IMR-90 (cell line): ENCODE data around the gene PIP4K2B. TPM values are rescaled to one million over a fixed set of nuclear protein-coding genes. Genes with fewer than 3 reads are reported as not detected.
A peak's percentile ranks its signal among the peaks of the same experiment; 100 is the strongest.

Experiments
- ATAC-seq: fragments of 200-7000 bp; cut with Tn5 transposase; 2 replicates; pipeline ENCODE4 v1.9.1; 2020; ENCODE audit warnings: low read depth, mild to moderate bottlenecking, moderate library complexity
- BruUV-seq: library from RNA; stranded (reverse); fragments of 400-500 nt; replicated peaks from 2 replicates; lab custom pipeline; 2021; lab: Mats Ljungman, UMichigan
- CTCF ChIA-PET: fragments of 300-600 bp; formaldehyde crosslinking; extraction: SDS; loops from one replicate; lab custom pipeline; 2021; ENCODE audit warnings: antibody characterized with exemption; lab: Yijun Ruan, JAX
- POLR2A ChIA-PET: fragments of 300-600 bp; sonication (Branson Sonifier 250); formaldehyde crosslinking; loops from one replicate; lab custom pipeline; 2022; ENCODE audit warnings: antibody characterized with exemption; ENCODE audit not compliant: unreplicated experiment; lab: Charles Lee
- DNase-seq: peaks from one replicate; pipeline ENCODE4 v3.0.0; 2013
- H2AFZ ChIP-seq: replicated peaks from 2 replicates; pipeline ENCODE3; 2013; ENCODE audit warnings: low read length, mild to moderate bottlenecking; ENCODE audit not compliant: poor library complexity
- H2AK5ac ChIP-seq: 2 replicates; pipeline ENCODE4 v1.6.1; 2013; ENCODE audit warnings: low read depth, low read length, inconsistent platforms
- H2AK9ac ChIP-seq: replicated peaks from 2 replicates; pipeline ENCODE3; 2013; ENCODE audit warnings: mild to moderate bottlenecking, low read depth, low read length, moderate library complexity; ENCODE audit not compliant: poor library complexity
- H2BK120ac ChIP-seq: 2 replicates; pipeline ENCODE4 v1.6.1; 2013; ENCODE audit warnings: low read depth, low read length, inconsistent platforms
- H2BK15ac ChIP-seq: 3 replicates; pipeline ENCODE4 v1.6.1; 2013; ENCODE audit warnings: low read depth, low read length, inconsistent platforms
- H2BK20ac ChIP-seq: 2 replicates; pipeline ENCODE4 v1.6.1; 2013; ENCODE audit warnings: low read depth, mild to moderate bottlenecking, inconsistent platforms, low read length, moderate library complexity
- H2BK5ac ChIP-seq: 2 replicates; pipeline ENCODE4 v1.6.1; 2013; ENCODE audit warnings: mild to moderate bottlenecking, low read depth, low read length, inconsistent platforms; ENCODE audit not compliant: poor library complexity, severe bottlenecking
- H3K14ac ChIP-seq: replicated peaks from 2 replicates; pipeline ENCODE4 v1.6.1; 2013; ENCODE audit warnings: low read depth, low read length, inconsistent platforms
- H3K18ac ChIP-seq: 2 replicates; pipeline ENCODE4 v1.6.1; 2013; ENCODE audit warnings: low read depth, low read length, control low read depth
- H3K23ac ChIP-seq: 2 replicates; pipeline ENCODE4 v1.6.1; 2013; ENCODE audit warnings: low read depth, low read length, inconsistent platforms
- H3K27ac ChIP-seq: 2 replicates; pipeline ENCODE4 v1.5.1; 2013; ENCODE audit warnings: mild to moderate bottlenecking, control low read depth, low read length; ENCODE audit not compliant: insufficient read depth
- H3K27me3 ChIP-seq: 2 replicates; pipeline ENCODE4 v1.6.1; 2013; ENCODE audit warnings: low read length; ENCODE audit not compliant: control insufficient read depth, insufficient read depth
- H3K36me3 ChIP-seq: 2 replicates; pipeline ENCODE4 v1.6.1; 2013; ENCODE audit warnings: low read length, mixed read lengths; ENCODE audit not compliant: control insufficient read depth, insufficient read depth
- H3K4ac ChIP-seq: 2 replicates; pipeline ENCODE4 v1.6.1; 2013; ENCODE audit warnings: low read depth, low read length, inconsistent platforms
- H3K4me1 ChIP-seq: 2 replicates; pipeline ENCODE4 v1.6.1; 2013; ENCODE audit warnings: low read length, mixed read lengths; ENCODE audit not compliant: control insufficient read depth, insufficient read depth
- H3K4me2 ChIP-seq: 2 replicates; pipeline ENCODE4 v1.6.1; 2013; ENCODE audit warnings: low read depth, mild to moderate bottlenecking, control low read depth, low read length, moderate library complexity
- H3K4me3 ChIP-seq: 2 replicates; pipeline ENCODE4 v1.5.1; 2013; ENCODE audit warnings: low read depth, mild to moderate bottlenecking, control low read depth, low read length, moderate library complexity; ENCODE audit not compliant: insufficient read depth
- H3K56ac ChIP-seq: 2 replicates; pipeline ENCODE4 v1.6.1; 2013; ENCODE audit warnings: low read length, inconsistent platforms; ENCODE audit not compliant: insufficient read depth; ENCODE audit errors: extremely low read depth
- H3K79me1 ChIP-seq, 2 experiments: 2 replicates each; pipeline ENCODE4 v1.6.1; 2013; ENCODE audit warnings: low read length in 2 of 2, inconsistent platforms in 1 of 2, low read depth in 1 of 2
- H3K9ac ChIP-seq: 2 replicates; pipeline ENCODE4 v1.6.1; 2013; ENCODE audit warnings: low read depth, low read length, control low read depth
- H3K9me1 ChIP-seq: 2 replicates; pipeline ENCODE4 v1.6.1; 2013; ENCODE audit warnings: low read length, inconsistent platforms; ENCODE audit not compliant: insufficient read depth
- H3K9me3 ChIP-seq: 2 replicates; pipeline ENCODE4 v1.6.1; 2013; ENCODE audit warnings: low read length; ENCODE audit not compliant: control insufficient read depth, insufficient read depth
- H4K20me1 ChIP-seq: 2 replicates; pipeline ENCODE4 v1.6.1; 2013; ENCODE audit warnings: low read length, inconsistent platforms; ENCODE audit not compliant: insufficient read depth
- H4K5ac ChIP-seq: 2 replicates; pipeline ENCODE4 v1.6.1; 2013; ENCODE audit warnings: mild to moderate bottlenecking, low read depth, low read length, control low read depth
- H4K8ac ChIP-seq, 2 experiments: 2 replicates each; pipeline ENCODE4 v1.6.1; 2013; ENCODE audit warnings: low read depth in 2 of 2, low read length in 2 of 2, control low read depth in 1 of 2, inconsistent platforms in 1 of 2
- H4K91ac ChIP-seq: 2 replicates; pipeline ENCODE4 v1.6.1; 2013; ENCODE audit warnings: low read depth, low read length, inconsistent platforms; ENCODE audit not compliant: insufficient read depth
- CEBPB ChIP-seq: IDR thresholded peaks from 2 replicates; pipeline ENCODE4 v1.6.1; 2012; ENCODE audit warnings: low read depth, low read length, improper control_type of control experiment
- CHD1 ChIP-seq: IDR thresholded peaks from 2 replicates; pipeline ENCODE4 v1.6.1; 2012; ENCODE audit warnings: low read depth, low read length, improper control_type of control experiment
- FOS ChIP-seq: fragments of 150-350 bp; IDR thresholded peaks from 2 replicates; pipeline ENCODE4 v1.6.1; 2016; ENCODE audit warnings: low read depth, low read length
- MAFK ChIP-seq: IDR thresholded peaks from 2 replicates; pipeline ENCODE4 v1.6.1; 2012; ENCODE audit warnings: low read depth, low read length, improper control_type of control experiment
- MAZ ChIP-seq: IDR thresholded peaks from 2 replicates; pipeline ENCODE4 v1.6.1; 2012; ENCODE audit warnings: low read depth, mild to moderate bottlenecking, low read length, improper control_type of control experiment, moderate library complexity, borderline replicate concordance
- MXI1 ChIP-seq: IDR thresholded peaks from 2 replicates; pipeline ENCODE4 v1.6.1; 2012; ENCODE audit warnings: low read depth, mild to moderate bottlenecking, low read length, moderate library complexity, borderline replicate concordance
- POLR2A ChIP-seq: IDR thresholded peaks from 2 replicates; pipeline ENCODE4 v1.6.1; 2012; ENCODE audit warnings: mild to moderate bottlenecking, low read depth, low read length
- RAD21 ChIP-seq: IDR thresholded peaks from 2 replicates; pipeline ENCODE4 v1.6.1; 2012; ENCODE audit warnings: low read length, improper control_type of control experiment
- RCOR1 ChIP-seq: IDR thresholded peaks from 2 replicates; pipeline ENCODE4 v1.6.1; 2012; ENCODE audit warnings: mild to moderate bottlenecking, low read length, improper control_type of control experiment; ENCODE audit not compliant: insufficient replicate concordance
- WGBS, 2 experiments: methylation state at CpG; one replicate each; pipeline versions ENCODE4 v1.1.5 to v1.1.7; 2013; ENCODE audit warnings: missing lambda C conversion rate in 2 of 2; ENCODE audit not compliant: insufficient read length in 1 of 2; ENCODE audit errors: extremely low coverage in 2 of 2; 5-methylcytosine and 5-hydroxymethylcytosine counted together
- dilution Hi-C: fragments of 300-500 bp; cut with HindIII; formaldehyde crosslinking; loops from one replicate; pipeline ENCODE4 v1.14.3; 2018; ENCODE audit warnings: low sequenced_read_pairs; ENCODE audit not compliant: unreplicated experiment
- in situ Hi-C: fragments of 300-500 bp; cut with MboI; formaldehyde crosslinking; loops from 3 replicates; pipeline ENCODE4 v1.14.3; 2019; ENCODE audit warnings: low sequenced_read_pairs, inconsistent platforms, mixed read lengths
- intact Hi-C: fragments of 100-400 bp; cut with micrococcal nuclease; formaldehyde crosslinking; loops from 2 replicates; pipeline ENCODE4 v1.10.0; 2022
- polyA plus RNA-seq, 3 experiments: library from polyadenylated mRNA; depleted of rRNA; stranded (reverse); fragments of >200 nt; gene quantifications; 2 replicates each; pipeline ENCODE4 v1.2.3, GENCODE V29; 2012; ENCODE audit warnings: low replicate concordance in 1 of 3
- total RNA-seq: library from RNA; depleted of rRNA; stranded (reverse); fragments of >200 nt; gene quantifications from 2 replicates; pipeline ENCODE4 v1.2.3, GENCODE V29; 2012
- TF ChIP-seq, protein P1 (sequence below): fragments of 150-350 bp; IDR thresholded peaks from 2 replicates; pipeline ENCODE4 v1.6.1; 2017; ENCODE audit warnings: mild to moderate bottlenecking, antibody characterized with exemption, low read length, low read depth
- TF ChIP-seq, protein P2 (sequence below): fragments of 150-350 bp; IDR thresholded peaks from 2 replicates; pipeline ENCODE4 v1.6.1; 2016; ENCODE audit warnings: low read depth, mild to moderate bottlenecking, low read length, moderate library complexity, borderline replicate concordance
- TF ChIP-seq, protein P3 (sequence below): conservative IDR thresholded peaks from 2 replicates; pipeline ENCODE4 v1.5.1; 2012; ENCODE audit warnings: mild to moderate bottlenecking, low read depth, low read length, improper control_type of control experiment

Gene PIP4K2B
- total and polyA plus RNA-seq, 2 of the 4 experiments (the other 2 are of a cell fraction): 40.0 to 40.2 TPM

DNA sequence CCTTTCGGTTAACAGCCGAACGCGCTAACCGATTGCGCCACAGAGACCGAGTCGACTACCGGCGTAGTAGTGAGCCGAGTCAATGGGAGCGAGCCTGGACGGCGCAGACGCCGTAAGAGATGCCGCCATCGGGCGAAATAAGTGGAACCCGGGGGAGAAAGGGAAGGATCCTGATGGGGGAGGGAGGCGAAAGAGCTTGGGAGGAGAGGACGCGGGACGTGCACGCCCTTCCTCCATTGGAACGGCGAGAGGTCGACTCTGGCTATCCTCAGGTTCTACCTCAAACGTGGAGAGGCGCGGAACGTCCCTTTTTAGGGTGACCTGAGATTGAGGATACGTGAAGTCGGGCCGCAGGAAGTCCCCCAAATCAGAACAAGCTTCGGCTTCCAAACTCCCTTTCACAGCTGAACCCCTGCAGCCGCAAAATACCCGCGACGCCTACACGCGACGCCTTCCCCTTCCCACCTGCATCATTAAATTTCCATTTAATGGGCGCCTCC, 47.5 kb downstream of the PIP4K2B start (continued):
- peak; percentile 85 for TF ChIP-seq FOS
- TF ChIP-seq MAZ: no peak
- peak; percentile 89 for TF ChIP-seq CEBPB

DNA sequence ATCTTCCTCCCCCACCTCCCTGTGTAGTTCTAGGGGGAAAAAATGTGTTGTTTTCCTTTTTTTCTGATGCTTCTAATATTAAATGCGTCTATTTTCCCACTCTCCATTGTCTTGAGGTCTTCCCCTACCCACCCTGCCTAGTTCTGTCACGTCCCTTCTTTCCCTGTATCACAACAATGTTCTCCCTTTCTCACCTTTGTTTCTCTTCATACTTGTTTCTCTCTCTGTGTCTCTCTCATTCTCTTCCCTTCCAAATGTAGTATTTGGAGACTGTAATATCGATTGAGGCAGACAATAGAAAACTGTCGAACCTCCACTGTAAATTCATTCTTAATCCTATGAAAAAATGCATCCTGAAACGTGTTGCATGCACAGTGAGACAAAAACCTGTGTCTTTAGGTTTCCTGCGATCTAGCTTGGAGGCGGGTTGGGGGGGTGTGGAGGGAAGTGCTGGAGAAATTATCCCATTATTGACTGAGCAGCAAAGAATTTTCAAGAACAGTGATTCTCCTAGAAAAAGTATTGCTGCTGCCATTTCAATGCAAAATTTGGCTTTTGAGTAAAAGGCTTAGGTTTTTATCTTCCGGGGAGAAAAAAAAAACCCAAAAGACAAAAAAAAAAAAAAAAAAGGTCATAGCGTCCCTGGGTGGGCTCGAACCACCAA, 48.1 kb downstream of the PIP4K2B start:
- H2BK120ac ChIP-seq: no peak overlapping the region
- no peak overlapping the region for H3K27ac ChIP-seq
- H2AFZ ChIP-seq: no peak overlapping the region
- no peaks in the 10 kb centered on the region for H3K9me3 ChIP-seq
- in situ Hi-C loops (no loop called here), dilution Hi-C loops (no loop called here), intact Hi-C loops (loop anchor here (5.0 kb wide), 1 partner anchor 121 kb away; the partner anchor contains the start of gene LASP1)
- 0 out of 2 replicates have a peak overlapping the region, but pooled peaks have one; percentile 20 for H3K14ac ChIP-seq
- H3K79me1 ChIP-seq: peaks cover 8 to 46% of the 10 kb centered on the region in 2 experiments; a peak in 3 of 4 replicates
- peak overlapping the region in 1 of 2 experiments; percentile 51; a peak in 1 of 4 replicates for H4K8ac ChIP-seq
- H3K18ac ChIP-seq: no peak overlapping the region
- H2AK9ac ChIP-seq: peak overlapping the region; percentile 90
- peak overlapping the region; percentile 69 for H3K4me2 ChIP-seq
- no peak overlapping the region for H3K56ac ChIP-seq
- no peak overlapping the region for H4K91ac ChIP-seq
- H3K4me1 ChIP-seq: peaks cover 5% of the 10 kb centered on the region
- peaks cover 9% of the 10 kb centered on the region for H3K36me3 ChIP-seq
- peak overlapping the region; percentile 12; the same call in 1 of the 2 replicates for H3K4ac ChIP-seq
- H3K9me1 ChIP-seq: peaks cover 3% of the 10 kb centered on the region
- H4K5ac ChIP-seq: no peak overlapping the region; the same call in 1 of the 2 replicates
- 0% methylated on average over 2 of the region's 10 CpGs; no CpG with 5 or more reads in 1 of the 2 experiments for WGBS, 2 experiments
- no peak overlapping the region; the same call in 1 of the 2 replicates for H3K9ac ChIP-seq
- ATAC-seq (no peak), DNase-seq (peak; percentile 21)
- H3K23ac ChIP-seq: peak overlapping the region; percentile 49; the same call in 1 of the 2 replicates
- peaks cover 17% of the 10 kb centered on the region for H4K20me1 ChIP-seq
- peak overlapping the region; percentile 82; the same call in 1 of the 2 replicates for H3K4me3 ChIP-seq
- no peaks in the 10 kb centered on the region for H3K27me3 ChIP-seq
- no peak overlapping the region for H2BK20ac ChIP-seq
- no peak overlapping the region for H2AK5ac ChIP-seq
- CTCF ChIA-PET: interaction anchor here (0.6 kb wide), 1 partner anchor 54 kb away, joined by 3 read pairs; no protein-coding TSS in a partner anchor
- no peak overlapping the region for H2BK15ac ChIP-seq
- TF ChIP-seq, protein P1, sequence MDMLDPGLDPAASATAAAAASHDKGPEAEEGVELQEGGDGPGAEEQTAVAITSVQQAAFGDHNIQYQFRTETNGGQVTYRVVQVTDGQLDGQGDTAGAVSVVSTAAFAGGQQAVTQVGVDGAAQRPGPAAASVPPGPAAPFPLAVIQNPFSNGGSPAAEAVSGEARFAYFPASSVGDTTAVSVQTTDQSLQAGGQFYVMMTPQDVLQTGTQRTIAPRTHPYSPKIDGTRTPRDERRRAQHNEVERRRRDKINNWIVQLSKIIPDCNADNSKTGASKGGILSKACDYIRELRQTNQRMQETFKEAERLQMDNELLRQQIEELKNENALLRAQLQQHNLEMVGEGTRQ: no peak
- TF ChIP-seq RCOR1 (no peak), CEBPB (no peak), MAFK (no peak), RAD21 (no peak), MXI1 (no peak), POLR2A (no peak), CHD1 (no peak), FOS (no peak)
- TF ChIP-seq, protein P2, sequence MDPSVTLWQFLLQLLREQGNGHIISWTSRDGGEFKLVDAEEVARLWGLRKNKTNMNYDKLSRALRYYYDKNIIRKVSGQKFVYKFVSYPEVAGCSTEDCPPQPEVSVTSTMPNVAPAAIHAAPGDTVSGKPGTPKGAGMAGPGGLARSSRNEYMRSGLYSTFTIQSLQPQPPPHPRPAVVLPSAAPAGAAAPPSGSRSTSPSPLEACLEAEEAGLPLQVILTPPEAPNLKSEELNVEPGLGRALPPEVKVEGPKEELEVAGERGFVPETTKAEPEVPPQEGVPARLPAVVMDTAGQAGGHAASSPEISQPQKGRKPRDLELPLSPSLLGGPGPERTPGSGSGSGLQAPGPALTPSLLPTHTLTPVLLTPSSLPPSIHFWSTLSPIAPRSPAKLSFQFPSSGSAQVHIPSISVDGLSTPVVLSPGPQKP: no peak
- TF ChIP-seq, protein P3, sequence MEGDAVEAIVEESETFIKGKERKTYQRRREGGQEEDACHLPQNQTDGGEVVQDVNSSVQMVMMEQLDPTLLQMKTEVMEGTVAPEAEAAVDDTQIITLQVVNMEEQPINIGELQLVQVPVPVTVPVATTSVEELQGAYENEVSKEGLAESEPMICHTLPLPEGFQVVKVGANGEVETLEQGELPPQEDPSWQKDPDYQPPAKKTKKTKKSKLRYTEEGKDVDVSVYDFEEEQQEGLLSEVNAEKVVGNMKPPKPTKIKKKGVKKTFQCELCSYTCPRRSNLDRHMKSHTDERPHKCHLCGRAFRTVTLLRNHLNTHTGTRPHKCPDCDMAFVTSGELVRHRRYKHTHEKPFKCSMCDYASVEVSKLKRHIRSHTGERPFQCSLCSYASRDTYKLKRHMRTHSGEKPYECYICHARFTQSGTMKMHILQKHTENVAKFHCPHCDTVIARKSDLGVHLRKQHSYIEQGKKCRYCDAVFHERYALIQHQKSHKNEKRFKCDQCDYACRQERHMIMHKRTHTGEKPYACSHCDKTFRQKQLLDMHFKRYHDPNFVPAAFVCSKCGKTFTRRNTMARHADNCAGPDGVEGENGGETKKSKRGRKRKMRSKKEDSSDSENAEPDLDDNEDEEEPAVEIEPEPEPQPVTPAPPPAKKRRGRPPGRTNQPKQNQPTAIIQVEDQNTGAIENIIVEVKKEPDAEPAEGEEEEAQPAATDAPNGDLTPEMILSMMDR: no peak
- no TSS peak for BruUV-seq
- POLR2A ChIA-PET: no interaction called here
- peak overlapping the region; percentile 4 for H2BK5ac ChIP-seq
